ENCODE data around the gene JAML.

Gene JAML

DNA sequence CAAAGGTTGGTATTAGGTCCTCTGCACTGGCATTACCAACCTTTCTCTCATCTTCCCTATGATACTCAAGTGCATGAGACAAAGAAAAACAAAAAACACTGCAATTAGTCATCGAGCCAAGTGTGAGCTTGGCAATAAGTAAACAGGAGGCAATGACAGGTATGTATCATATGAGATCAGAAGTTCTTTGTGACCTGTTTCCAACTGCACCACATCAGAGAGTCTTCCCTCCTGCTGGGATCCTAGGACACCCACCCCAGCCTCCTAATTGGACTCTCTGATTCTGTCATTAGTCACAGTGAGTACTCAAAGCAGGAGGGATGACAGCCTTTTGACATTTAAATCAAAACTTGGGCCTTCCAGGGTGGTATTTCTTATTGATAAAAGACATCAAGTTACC lies 7.8 kb upstream of the JAML start:
- intact Hi-C loops (cut with DNase I; ENCODE audit: low total_unique reads), result no loop called here
- Histone ChIP-seq H3K4me1 (no peaks in the 10 kb centered on the region), H3K36me3 (peaks cover 0 to 6% (median 0%) of the 10 kb centered on the region in 3 donors), H3K4me3 (no peak overlapping the region), H3K27me3 (peaks cover 0 to 13% of the 10 kb centered on the region in 2 donors), H3K27ac (no peak overlapping the region), H3K9me3 (no peaks in the 10 kb centered on the region)
- TF ChIP-seq, protein P1, sequence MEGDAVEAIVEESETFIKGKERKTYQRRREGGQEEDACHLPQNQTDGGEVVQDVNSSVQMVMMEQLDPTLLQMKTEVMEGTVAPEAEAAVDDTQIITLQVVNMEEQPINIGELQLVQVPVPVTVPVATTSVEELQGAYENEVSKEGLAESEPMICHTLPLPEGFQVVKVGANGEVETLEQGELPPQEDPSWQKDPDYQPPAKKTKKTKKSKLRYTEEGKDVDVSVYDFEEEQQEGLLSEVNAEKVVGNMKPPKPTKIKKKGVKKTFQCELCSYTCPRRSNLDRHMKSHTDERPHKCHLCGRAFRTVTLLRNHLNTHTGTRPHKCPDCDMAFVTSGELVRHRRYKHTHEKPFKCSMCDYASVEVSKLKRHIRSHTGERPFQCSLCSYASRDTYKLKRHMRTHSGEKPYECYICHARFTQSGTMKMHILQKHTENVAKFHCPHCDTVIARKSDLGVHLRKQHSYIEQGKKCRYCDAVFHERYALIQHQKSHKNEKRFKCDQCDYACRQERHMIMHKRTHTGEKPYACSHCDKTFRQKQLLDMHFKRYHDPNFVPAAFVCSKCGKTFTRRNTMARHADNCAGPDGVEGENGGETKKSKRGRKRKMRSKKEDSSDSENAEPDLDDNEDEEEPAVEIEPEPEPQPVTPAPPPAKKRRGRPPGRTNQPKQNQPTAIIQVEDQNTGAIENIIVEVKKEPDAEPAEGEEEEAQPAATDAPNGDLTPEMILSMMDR (IDR thresholded peaks at IDR 0.05), result no peak
- no peak for DNase-seq

DNA sequence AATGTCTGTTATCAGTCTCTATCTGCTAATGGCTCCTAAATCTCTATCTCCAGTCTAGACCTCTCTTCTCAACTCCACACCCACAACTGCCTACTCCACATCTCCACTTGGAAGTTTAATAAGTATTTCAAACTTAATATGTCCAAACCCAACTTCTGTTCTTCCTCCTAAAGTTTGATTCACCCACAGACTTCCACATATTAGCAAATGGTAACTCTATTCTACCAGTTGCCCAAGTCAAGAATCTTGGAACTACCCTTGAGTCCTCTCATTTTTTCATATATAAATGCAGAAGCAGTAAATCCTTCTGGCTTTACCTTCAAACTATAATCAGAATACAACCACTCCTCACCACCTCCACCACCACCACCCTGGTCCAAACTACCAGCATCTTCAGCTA lies 6.7 kb upstream of the JAML start:
- H3K36me3 ChIP-seq, result peaks cover 0 to 12% (median 0%) of the 10 kb centered on the region in 3 donors
- no peak overlapping the region for H3K27ac ChIP-seq
- H3K4me1 ChIP-seq, result no peaks in the 10 kb centered on the region
- intact Hi-C loops (cut with DNase I; ENCODE audit: low total_unique reads), result no loop called here
- TF ChIP-seq, protein P1 (IDR thresholded peaks at IDR 0.05), result no peak
- peaks cover 0 to 13% of the 10 kb centered on the region in 2 donors for H3K27me3 ChIP-seq
- no peaks in the 10 kb centered on the region for H3K9me3 ChIP-seq
- no peak overlapping the region for H3K4me3 ChIP-seq
- DNase-seq, result no peak

DNA sequence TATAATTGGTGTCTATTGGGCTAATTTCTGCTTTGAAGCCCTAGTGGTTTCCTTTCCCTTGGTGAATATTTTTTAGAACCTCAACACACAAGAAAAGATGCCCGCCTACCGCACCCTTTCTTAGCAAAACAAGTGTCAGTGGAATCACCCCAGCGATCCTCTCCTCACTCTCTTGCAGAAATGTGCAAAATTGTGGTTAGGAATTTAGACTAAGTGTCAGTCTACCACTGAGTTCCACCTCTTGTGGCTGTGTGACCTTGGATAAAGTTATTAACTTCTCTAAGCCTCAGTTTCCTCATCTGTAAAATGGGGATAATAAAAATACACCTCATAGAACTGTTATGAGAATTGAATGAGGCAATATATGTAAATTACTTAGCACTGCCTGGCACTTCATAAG lies 5.3 kb upstream of the JAML start:
- Histone ChIP-seq H3K4me3 (no peak overlapping the region), H3K36me3 (peaks cover 0 to 12% (median 0%) of the 10 kb centered on the region in 3 donors), H3K9me3 (no peaks in the 10 kb centered on the region), H3K27me3 (peaks cover 0 to 13% of the 10 kb centered on the region in 2 donors), H3K27ac (no peak overlapping the region), H3K4me1 (no peaks in the 10 kb centered on the region)
- DNase-seq, result no peak
- intact Hi-C loops (cut with DNase I; ENCODE audit: low total_unique reads), result no loop called here
- TF ChIP-seq, protein P1 (IDR thresholded peaks at IDR 0.05), result no peak

DNA sequence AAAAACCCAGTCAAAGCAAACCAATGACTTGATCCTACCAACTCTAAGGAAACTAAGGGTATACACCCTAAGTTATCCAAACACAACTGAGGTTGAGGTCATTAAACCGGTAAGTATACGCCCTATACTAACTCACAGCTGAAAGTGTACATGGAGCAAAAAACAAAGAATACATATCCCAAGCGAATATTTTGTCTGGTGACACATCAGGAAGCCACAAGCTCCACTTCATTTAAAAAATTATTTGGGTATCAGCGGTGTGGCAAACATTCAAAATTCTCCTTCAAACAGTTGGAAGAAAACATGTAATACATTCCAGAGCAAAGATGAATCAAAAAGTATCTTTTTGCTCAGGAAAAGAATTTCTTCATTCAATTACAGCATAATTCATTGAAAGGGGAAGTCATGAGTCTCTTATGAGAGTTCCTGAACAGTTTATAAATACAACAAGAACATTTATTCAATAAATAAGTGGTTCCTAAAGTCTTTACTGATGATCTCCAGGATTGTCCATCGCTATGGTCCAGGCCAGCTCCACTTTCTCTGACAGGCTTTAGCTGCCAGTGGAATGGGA lies 4.5 kb upstream of the JAML start:
- H3K27ac ChIP-seq, result no peak overlapping the region

DNA sequence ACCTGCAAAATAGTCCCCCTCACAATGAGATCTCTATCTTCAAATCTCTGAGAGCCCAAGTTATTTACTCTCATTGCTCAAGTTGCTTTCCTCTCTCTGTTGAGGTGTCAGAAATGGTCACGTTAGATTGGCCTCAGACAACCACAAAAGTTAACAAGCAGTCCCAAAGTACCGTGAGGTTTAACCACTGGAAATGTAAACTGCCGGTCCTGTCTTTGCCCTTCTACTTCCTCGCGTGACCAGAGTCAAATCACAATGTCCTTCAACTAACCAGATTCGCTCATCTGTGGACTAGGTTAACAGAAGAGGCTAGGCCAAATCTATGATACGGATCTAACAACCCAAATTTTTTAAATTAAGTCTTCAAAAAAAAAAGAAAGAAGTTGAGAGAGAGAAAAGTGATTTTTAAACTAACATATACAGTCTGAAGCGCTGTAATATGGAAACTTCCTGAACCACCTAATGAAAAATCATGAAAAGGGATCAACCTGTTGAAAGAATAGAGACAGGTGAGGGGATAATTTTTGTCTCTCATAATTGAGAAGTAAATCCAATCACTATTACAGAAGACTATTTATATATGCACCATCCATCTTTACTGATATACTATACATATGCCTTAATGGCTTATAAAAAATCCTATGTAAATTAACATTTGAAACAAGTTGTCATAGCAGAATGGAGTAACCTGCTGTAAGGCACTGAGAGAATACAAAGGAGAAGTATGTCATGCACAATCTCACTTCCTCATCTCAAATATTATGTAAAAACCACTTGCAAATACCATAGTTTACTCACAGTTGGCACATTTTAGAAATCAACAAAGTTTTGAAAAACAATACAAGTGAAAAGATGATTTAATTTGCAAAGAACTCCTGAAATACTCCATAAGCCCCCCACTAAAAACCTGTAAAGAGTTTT lies 3.3 kb upstream of the JAML start:
- Histone ChIP-seq H3K27ac (no peak overlapping the region), H3K4me1 (no peaks in the 10 kb centered on the region), H3K9me3 (no peaks in the 10 kb centered on the region), H3K4me3 (no peak overlapping the region), H3K27me3 (peaks cover 0 to 9% of the 10 kb centered on the region in 2 donors), H3K36me3 (peaks cover 0 to 11% (median 0%) of the 10 kb centered on the region in 3 donors)
- DNase-seq, result no peak
- intact Hi-C loops (cut with DNase I; ENCODE audit: low total_unique reads), result no loop called here
- TF ChIP-seq, protein P1 (IDR thresholded peaks at IDR 0.05), result no peak

More for the DNA sequence above, 4.5 kb upstream of the JAML start:
- H3K9me3 ChIP-seq, result no peaks in the 10 kb centered on the region
- intact Hi-C loops (cut with DNase I; ENCODE audit: low total_unique reads), result no loop called here
- DNase-seq, result no peak
- TF ChIP-seq, protein P1 (IDR thresholded peaks at IDR 0.05), result no peak
- no peak overlapping the region for H3K4me3 ChIP-seq
- peaks cover 0 to 13% of the 10 kb centered on the region in 2 donors for H3K27me3 ChIP-seq
- peaks cover 0 to 12% (median 0%) of the 10 kb centered on the region in 3 donors for H3K36me3 ChIP-seq
- no peaks in the 10 kb centered on the region for H3K4me1 ChIP-seq
